Measurements from ENCODE around the gene JAKMIP3. TPM values are rescaled to one million over a fixed set of nuclear protein-coding genes. Genes with fewer than 3 reads are reported as not detected.

The JAKMIP3 gene
- total RNA-seq, 1 donor from 2014 or later, result 0.44 TPM

GRCh38 chr10:132068431-132069121 is 2.8 kb downstream of the JAKMIP3 start:
- DNase-seq, result no peak
- Mint-ChIP-seq H3K27ac (ENCODE audit: unreplicated experiment) (no peak overlapping the region), H3K4me3 (ENCODE audit: unreplicated experiment) (no peak overlapping the region), H3K9me3 (ENCODE audit: unreplicated experiment) (peaks cover 4% of the 10 kb centered on the region), H3K27me3 (ENCODE audit: unreplicated experiment) (peaks cover 3% of the 10 kb centered on the region), H3K4me1 (ENCODE audit: low read depth, unreplicated experiment) (no peaks in the 10 kb centered on the region), H3K36me3 (ENCODE audit: unreplicated experiment) (no peaks in the 10 kb centered on the region)
- no peak for TF ChIP-seq CTCF (IDR thresholded peaks at IDR 0.05; ENCODE audit: partially characterized antibody, unreplicated experiment)

- Mint-ChIP-seq H3K27ac (ENCODE audit: unreplicated experiment) (no peak overlapping the region), H3K36me3 (ENCODE audit: unreplicated experiment) (no peaks in the 10 kb centered on the region), H3K4me3 (ENCODE audit: unreplicated experiment) (no peak overlapping the region), H3K9me3 (ENCODE audit: unreplicated experiment) (peaks cover 4% of the 10 kb centered on the region), H3K27me3 (ENCODE audit: unreplicated experiment) (peaks cover 3% of the 10 kb centered on the region), H3K4me1 (ENCODE audit: low read depth, unreplicated experiment) (no peaks in the 10 kb centered on the region)
- no peak for DNase-seq
- TF ChIP-seq CTCF (IDR thresholded peaks at IDR 0.05; ENCODE audit: partially characterized antibody, unreplicated experiment), result no peak
Measured at GRCh38 chr10:132069122-132069848, 3.5 kb downstream of the JAKMIP3 start.

GRCh38 chr10:132069849-132070182 is 4.1 kb downstream of the JAKMIP3 start:
- Mint-ChIP-seq H3K4me1 (ENCODE audit: low read depth, unreplicated experiment) (no peaks in the 10 kb centered on the region), H3K27ac (ENCODE audit: unreplicated experiment) (no peak overlapping the region), H3K27me3 (ENCODE audit: unreplicated experiment) (peaks cover 3% of the 10 kb centered on the region), H3K36me3 (ENCODE audit: unreplicated experiment) (no peaks in the 10 kb centered on the region), H3K4me3 (ENCODE audit: unreplicated experiment) (no peak overlapping the region), H3K9me3 (ENCODE audit: unreplicated experiment) (peaks cover 4% of the 10 kb centered on the region)
- DNase-seq, result no peak
- no peak for TF ChIP-seq CTCF (IDR thresholded peaks at IDR 0.05; ENCODE audit: partially characterized antibody, unreplicated experiment)

GRCh38 chr10:132070724-132071123 is 5.0 kb downstream of the JAKMIP3 start:
- no peaks in the 10 kb centered on the region for H3K36me3 Mint-ChIP-seq (ENCODE audit: unreplicated experiment)
- H3K9me3 Mint-ChIP-seq (ENCODE audit: unreplicated experiment), result peaks cover 4% of the 10 kb centered on the region
- TF ChIP-seq CTCF (IDR thresholded peaks at IDR 0.05; ENCODE audit: partially characterized antibody, unreplicated experiment), result no peak
- H3K4me3 Mint-ChIP-seq (ENCODE audit: unreplicated experiment), result no peak overlapping the region
- no peaks in the 10 kb centered on the region for H3K4me1 Mint-ChIP-seq (ENCODE audit: low read depth, unreplicated experiment)
- no peak for DNase-seq
- H3K27ac Mint-ChIP-seq (ENCODE audit: unreplicated experiment), result no peak overlapping the region
- H3K27me3 Mint-ChIP-seq (ENCODE audit: unreplicated experiment), result peaks cover 3% of the 10 kb centered on the region

GRCh38 chr10:132071667-132072066 is 5.9 kb downstream of the JAKMIP3 start:
- no peaks in the 10 kb centered on the region for H3K4me1 Mint-ChIP-seq (ENCODE audit: low read depth, unreplicated experiment)

More at GRCh38 chr10:132071667-132072066, 5.9 kb downstream of the JAKMIP3 start:
- Mint-ChIP-seq H3K27ac (ENCODE audit: unreplicated experiment) (no peak overlapping the region), H3K27me3 (ENCODE audit: unreplicated experiment) (no peaks in the 10 kb centered on the region), H3K4me3 (ENCODE audit: unreplicated experiment) (no peak overlapping the region), H3K9me3 (ENCODE audit: unreplicated experiment) (peaks cover 4% of the 10 kb centered on the region), H3K36me3 (ENCODE audit: unreplicated experiment) (no peaks in the 10 kb centered on the region)
- no peak for TF ChIP-seq CTCF (IDR thresholded peaks at IDR 0.05; ENCODE audit: partially characterized antibody, unreplicated experiment)
- no peak for DNase-seq
